Measurements from ENCODE around the gene ABCB8. TPM values are rescaled to one million over a fixed set of nuclear protein-coding genes. Genes with fewer than 3 reads are reported as not detected.
"Not testable (repeated sequence)": the region's sequence is repeated elsewhere in the genome, so short reads cannot be mapped to it uniquely, and the experiment has no call there.

Gene ABCB8
- total RNA-seq, 1 experiment from 2014 or later, result 25.2 TPM

GRCh38 chr7:151034312-151035025, 6.2 kb downstream of the ABCB8 start:
- no peak for DNase-seq (ENCODE audit: low spot score)

GRCh38 chr7:151035026-151035717, 6.9 kb downstream of the ABCB8 start:
- no peak for DNase-seq (ENCODE audit: low spot score)

- DNase-seq (ENCODE audit: low spot score), result no peak
Observed at GRCh38 chr7:151035902-151036301, 7.7 kb downstream of the ABCB8 start.

GRCh38 chr7:151038951-151039849, 10.9 kb downstream of the ABCB8 start:
- peak; percentile 90 for DNase-seq (ENCODE audit: low spot score)

GRCh38 chr7:151039850-151040548, 11.7 kb downstream of the ABCB8 start:
- no peak for DNase-seq (ENCODE audit: low spot score)

- DNase-seq (ENCODE audit: low spot score), result no peak
Observed at GRCh38 chr7:151040616-151041375, 12.5 kb downstream of the ABCB8 start.

- not testable (repeated sequence) for DNase-seq (ENCODE audit: low spot score)
Observed at GRCh38 chr7:151043449-151043848, 15.2 kb downstream of the ABCB8 start.

GRCh38 chr7:151043959-151044358, 15.7 kb downstream of the ABCB8 start:
- DNase-seq (ENCODE audit: low spot score), result no peak

GRCh38 chr7:151045262-151045661, 17.0 kb downstream of the ABCB8 start:
- DNase-seq (ENCODE audit: low spot score), result no peak

- no peak for DNase-seq (ENCODE audit: low spot score)
Observed at GRCh38 chr7:151045967-151046366, 17.7 kb downstream of the ABCB8 start.

GRCh38 chr7:151046603-151047573, 18.6 kb downstream of the ABCB8 start:
- DNase-seq (ENCODE audit: low spot score), result peak; percentile 76

- no peak for DNase-seq (ENCODE audit: low spot score)
Observed at GRCh38 chr7:151047976-151048815, 19.9 kb downstream of the ABCB8 start, which contains the start of gene ASIC3. TSS of gene ASIC3 (plus strand) at chr7:151048531. CDS start at chr7:151048886, 355 bp downstream.

- no peak for DNase-seq (ENCODE audit: low spot score)
Observed at GRCh38 chr7:151048911-151049463, 20.7 kb downstream of the ABCB8 start.

GRCh38 chr7:151051108-151051507, 22.9 kb downstream of the ABCB8 start:
- no peak for DNase-seq (ENCODE audit: low spot score)

GRCh38 chr7:151053096-151053495, 24.8 kb downstream of the ABCB8 start:
- no peak for DNase-seq (ENCODE audit: low spot score)

- DNase-seq (ENCODE audit: low spot score), result no peak
Observed at GRCh38 chr7:151053751-151054150, 25.5 kb downstream of the ABCB8 start.

- DNase-seq (ENCODE audit: low spot score), result no peak
Observed at GRCh38 chr7:151056283-151056665, 28.0 kb downstream of the ABCB8 start.
